K562 (cell line): Measurements from ENCODE around the gene LRRC26. TPM values are rescaled to one million over a fixed set of nuclear protein-coding genes. Genes with fewer than 3 reads are reported as not detected.
A peak's percentile ranks its signal among the peaks of the same experiment; 100 is the strongest.

Experiments
- CCNT2 ChIP-seq: IDR thresholded peaks from 2 replicates; pipeline ENCODE4 v1.6.1; 2011; ENCODE audit warnings: borderline replicate concordance, low read depth, mild to moderate bottlenecking, moderate library complexity, mixed read lengths, low read length; ENCODE audit not compliant: insufficient read length; ENCODE audit errors: extremely low read depth
- CREB1 ChIP-seq, 2 experiments: sonication (generic) in 1 of 2; formaldehyde crosslinking in 1 of 2; IDR thresholded peaks; 2 replicates each; pipeline versions ENCODE4 v1.6.1 to v1.8.0; 2012 to 2022; ENCODE audit warnings: inconsistent platforms in 1 of 2, mild to moderate bottlenecking in 1 of 2, missing genetic modification reagents in 1 of 2, moderate library complexity in 1 of 2
- CREM ChIP-seq: IDR thresholded peaks from 2 replicates; pipeline ENCODE4 v1.6.1; 2014; ENCODE audit warnings: antibody characterized with exemption, low read depth
- FOSL1 ChIP-seq: fragments of 200-800 bp; sonication (Bioruptor generic); conservative IDR thresholded peaks from 2 replicates; pipeline ENCODE4 v1.6.1; 2016; ENCODE audit warnings: missing genetic modification characterization, missing compliant biosample characterization
- RBM17 ChIP-seq: fragments of 200-400 bp; formaldehyde crosslinking; IDR thresholded peaks from 2 replicates; pipeline ENCODE4 v1.6.1; 2017; ENCODE audit warnings: low read depth, mild to moderate bottlenecking, low read length, borderline replicate concordance
- TCF7 ChIP-seq: sonication (generic); IDR thresholded peaks from 2 replicates; pipeline ENCODE4 v1.6.1; 2016; ENCODE audit warnings: antibody characterized with exemption, borderline replicate concordance
- THAP12 ChIP-seq: fragments of 250-450 bp; sonication (Bioruptor Pico); IDR thresholded peaks from 2 replicates; pipeline ENCODE4 v1.9.0; 2021; ENCODE audit warnings: mild to moderate bottlenecking, inconsistent platforms
- ZBTB1 ChIP-seq: sonication (generic); formaldehyde crosslinking; IDR thresholded peaks from 2 replicates; pipeline ENCODE4 v1.8.1; 2023; ENCODE audit warnings: missing genetic modification reagents, low read depth, mild to moderate bottlenecking, borderline replicate concordance
- polyA plus RNA-seq, 8 experiments: library from polyadenylated mRNA; depleted of rRNA in 4 of 8; stranded (reverse) in 5 of 8; unstranded in 3 of 8; fragments of >200 nt; fragmentation: Nextera tagmentation in 2 of 8; fragmentation: Illumina TruSeq in 1 of 8; extraction: Ambion mirVana in 2 of 8; extraction: Trizol in 1 of 8; gene quantifications; 2 replicates each; pipeline versions ENCODE4 v1.2.1 to v1.2.3, GENCODE V29; 2011 to 2014; ENCODE audit warnings: inconsistent platforms in 1 of 8, missing spikeins in 1 of 8
- total RNA-seq, 7 experiments: library from RNA; depleted of rRNA in 6 of 7; stranded (reverse); fragments of >200 nt in 6 of 7; fragmentation: Illumina TruSeq in 2 of 7; extraction: Trizol in 2 of 7; gene quantifications; 2 replicates each; pipeline versions ENCODE4 v1.2.1 to v1.2.3, GENCODE V29; 2011 to 2021; ENCODE audit warnings: low replicate concordance in 1 of 7
- TF ChIP-seq, protein P1 (sequence below): IDR thresholded peaks from 3 replicates; pipeline ENCODE4 v1.6.1; 2011; ENCODE audit warnings: borderline replicate concordance, mild to moderate bottlenecking, moderate library complexity; ENCODE audit not compliant: insufficient read length; ENCODE audit errors: extremely low read depth
- TF ChIP-seq, protein P2 (sequence below): fragments of 250-450 bp; sonication (Bioruptor Pico); IDR thresholded peaks from 2 replicates; pipeline ENCODE4 v1.4.0; 2020
- TF ChIP-seq, protein P3 (sequence below): IDR thresholded peaks from 2 replicates; pipeline ENCODE4 v1.6.1; 2011; ENCODE audit warnings: borderline replicate concordance, low read depth, mild to moderate bottlenecking, moderate library complexity, low read length; ENCODE audit not compliant: insufficient read depth, poor library complexity, severe bottlenecking

The LRRC26 gene
- total and polyA plus RNA-seq, 9 of the 15 experiments (the other 6 are each of a cell fraction or from before 2014, with no cell fraction given) = not detected

GRCh38 chr9:137200311-137201204, 30.7 kb upstream of the LRRC26 start, which contains the start of gene TPRN (continued):
- TF ChIP-seq, protein P1, sequence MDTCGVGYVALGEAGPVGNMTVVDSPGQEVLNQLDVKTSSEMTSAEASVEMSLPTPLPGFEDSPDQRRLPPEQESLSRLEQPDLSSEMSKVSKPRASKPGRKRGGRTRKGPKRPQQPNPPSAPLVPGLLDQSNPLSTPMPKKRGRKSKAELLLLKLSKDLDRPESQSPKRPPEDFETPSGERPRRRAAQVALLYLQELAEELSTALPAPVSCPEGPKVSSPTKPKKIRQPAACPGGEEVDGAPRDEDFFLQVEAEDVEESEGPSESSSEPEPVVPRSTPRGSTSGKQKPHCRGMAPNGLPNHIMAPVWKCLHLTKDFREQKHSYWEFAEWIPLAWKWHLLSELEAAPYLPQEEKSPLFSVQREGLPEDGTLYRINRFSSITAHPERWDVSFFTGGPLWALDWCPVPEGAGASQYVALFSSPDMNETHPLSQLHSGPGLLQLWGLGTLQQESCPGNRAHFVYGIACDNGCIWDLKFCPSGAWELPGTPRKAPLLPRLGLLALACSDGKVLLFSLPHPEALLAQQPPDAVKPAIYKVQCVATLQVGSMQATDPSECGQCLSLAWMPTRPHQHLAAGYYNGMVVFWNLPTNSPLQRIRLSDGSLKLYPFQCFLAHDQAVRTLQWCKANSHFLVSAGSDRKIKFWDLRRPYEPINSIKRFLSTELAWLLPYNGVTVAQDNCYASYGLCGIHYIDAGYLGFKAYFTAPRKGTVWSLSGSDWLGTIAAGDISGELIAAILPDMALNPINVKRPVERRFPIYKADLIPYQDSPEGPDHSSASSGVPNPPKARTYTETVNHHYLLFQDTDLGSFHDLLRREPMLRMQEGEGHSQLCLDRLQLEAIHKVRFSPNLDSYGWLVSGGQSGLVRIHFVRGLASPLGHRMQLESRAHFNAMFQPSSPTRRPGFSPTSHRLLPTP = no peak
- TF ChIP-seq THAP12 (CRISPR knock-in tag) = peak; percentile 50
- TF ChIP-seq CREB1 (IDR thresholded peaks at IDR 0.05) = no peak
- TF ChIP-seq CREB1 (CRISPR knock-in tag; IDR thresholded peaks at IDR 0.05) = no peak; the same call in 1 of the 2 replicates
- TF ChIP-seq, protein P2, sequence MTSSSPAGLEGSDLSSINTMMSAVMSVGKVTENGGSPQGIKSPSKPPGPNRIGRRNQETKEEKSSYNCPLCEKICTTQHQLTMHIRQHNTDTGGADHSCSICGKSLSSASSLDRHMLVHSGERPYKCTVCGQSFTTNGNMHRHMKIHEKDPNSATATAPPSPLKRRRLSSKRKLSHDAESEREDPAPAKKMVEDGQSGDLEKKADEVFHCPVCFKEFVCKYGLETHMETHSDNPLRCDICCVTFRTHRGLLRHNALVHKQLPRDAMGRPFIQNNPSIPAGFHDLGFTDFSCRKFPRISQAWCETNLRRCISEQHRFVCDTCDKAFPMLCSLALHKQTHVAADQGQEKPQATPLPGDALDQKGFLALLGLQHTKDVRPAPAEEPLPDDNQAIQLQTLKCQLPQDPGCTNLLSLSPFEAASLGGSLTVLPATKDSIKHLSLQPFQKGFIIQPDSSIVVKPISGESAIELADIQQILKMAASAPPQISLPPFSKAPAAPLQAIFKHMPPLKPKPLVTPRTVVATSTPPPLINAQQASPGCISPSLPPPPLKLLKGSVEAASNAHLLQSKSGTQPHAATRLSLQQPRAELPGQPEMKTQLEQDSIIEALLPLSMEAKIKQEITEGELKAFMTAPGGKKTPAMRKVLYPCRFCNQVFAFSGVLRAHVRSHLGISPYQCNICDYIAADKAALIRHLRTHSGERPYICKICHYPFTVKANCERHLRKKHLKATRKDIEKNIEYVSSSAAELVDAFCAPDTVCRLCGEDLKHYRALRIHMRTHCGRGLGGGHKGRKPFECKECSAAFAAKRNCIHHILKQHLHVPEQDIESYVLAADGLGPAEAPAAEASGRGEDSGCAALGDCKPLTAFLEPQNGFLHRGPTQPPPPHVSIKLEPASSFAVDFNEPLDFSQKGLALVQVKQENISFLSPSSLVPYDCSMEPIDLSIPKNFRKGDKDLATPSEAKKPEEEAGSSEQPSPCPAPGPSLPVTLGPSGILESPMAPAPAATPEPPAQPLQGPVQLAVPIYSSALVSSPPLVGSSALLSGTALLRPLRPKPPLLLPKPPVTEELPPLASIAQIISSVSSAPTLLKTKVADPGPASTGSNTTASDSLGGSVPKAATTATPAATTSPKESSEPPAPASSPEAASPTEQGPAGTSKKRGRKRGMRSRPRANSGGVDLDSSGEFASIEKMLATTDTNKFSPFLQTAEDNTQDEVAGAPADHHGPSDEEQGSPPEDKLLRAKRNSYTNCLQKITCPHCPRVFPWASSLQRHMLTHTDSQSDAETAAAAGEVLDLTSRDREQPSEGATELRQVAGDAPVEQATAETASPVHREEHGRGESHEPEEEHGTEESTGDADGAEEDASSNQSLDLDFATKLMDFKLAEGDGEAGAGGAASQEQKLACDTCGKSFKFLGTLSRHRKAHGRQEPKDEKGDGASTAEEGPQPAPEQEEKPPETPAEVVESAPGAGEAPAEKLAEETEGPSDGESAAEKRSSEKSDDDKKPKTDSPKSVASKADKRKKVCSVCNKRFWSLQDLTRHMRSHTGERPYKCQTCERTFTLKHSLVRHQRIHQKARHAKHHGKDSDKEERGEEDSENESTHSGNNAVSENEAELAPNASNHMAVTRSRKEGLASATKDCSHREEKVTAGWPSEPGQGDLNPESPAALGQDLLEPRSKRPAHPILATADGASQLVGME = no peak
- TF ChIP-seq CCNT2 = peak; percentile 93
- no peak for TF ChIP-seq RBM17
- TF ChIP-seq TCF7 = no peak
- TF ChIP-seq, protein P3, sequence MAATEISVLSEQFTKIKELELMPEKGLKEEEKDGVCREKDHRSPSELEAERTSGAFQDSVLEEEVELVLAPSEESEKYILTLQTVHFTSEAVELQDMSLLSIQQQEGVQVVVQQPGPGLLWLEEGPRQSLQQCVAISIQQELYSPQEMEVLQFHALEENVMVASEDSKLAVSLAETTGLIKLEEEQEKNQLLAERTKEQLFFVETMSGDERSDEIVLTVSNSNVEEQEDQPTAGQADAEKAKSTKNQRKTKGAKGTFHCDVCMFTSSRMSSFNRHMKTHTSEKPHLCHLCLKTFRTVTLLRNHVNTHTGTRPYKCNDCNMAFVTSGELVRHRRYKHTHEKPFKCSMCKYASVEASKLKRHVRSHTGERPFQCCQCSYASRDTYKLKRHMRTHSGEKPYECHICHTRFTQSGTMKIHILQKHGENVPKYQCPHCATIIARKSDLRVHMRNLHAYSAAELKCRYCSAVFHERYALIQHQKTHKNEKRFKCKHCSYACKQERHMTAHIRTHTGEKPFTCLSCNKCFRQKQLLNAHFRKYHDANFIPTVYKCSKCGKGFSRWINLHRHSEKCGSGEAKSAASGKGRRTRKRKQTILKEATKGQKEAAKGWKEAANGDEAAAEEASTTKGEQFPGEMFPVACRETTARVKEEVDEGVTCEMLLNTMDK = no peak
- no peak for TF ChIP-seq FOSL1 (tag)
- no peak for TF ChIP-seq ZBTB1 (CRISPR knock-in tag)
- peak; percentile 28; the same call in 1 of the 2 replicates for TF ChIP-seq CREM
